ENCODE data around the gene SMPD2.

- TF ChIP-seq CTCF (IDR thresholded peaks at IDR 0.05) (no peak), POLR2A (IDR thresholded peaks at IDR 0.05) (no peak), POLR2AphosphoS5 (IDR thresholded peaks at IDR 0.05) (no peak)
Observed at GRCh38 chr6:109424946-109425345, 15.6 kb upstream of the SMPD2 start.
